Adrenal gland (tissue), 5 donors: ENCODE measurements around the gene GYPC.

Experiments used
- POLR2A ChIP-seq, 2 donors: fragments of 450-650 bp; IDR thresholded peaks; one replicate each; pipeline ENCODE4 v1.6.1; 2017; ENCODE audit warnings: antibody characterized with exemption in 2 of 2, mild to moderate bottlenecking in 2 of 2, moderate library complexity in 1 of 2
- TF ChIP-seq, protein P1 (sequence below), 6 experiments: fragments of 450-650 bp in 4 of 6; fragments of 200-600 bp in 2 of 6; sonication (generic) in 1 of 6; IDR thresholded peaks; 1 replicate in 5 of 6; 2 replicates in 1 of 6; pipeline versions ENCODE4 v1.5.1 to v1.8.0; 2016 to 2021; ENCODE audit warnings: antibody characterized with exemption in 6 of 6, mild to moderate bottlenecking in 2 of 6, moderate library complexity in 1 of 6
- donor health status: DM: no; HTN: no; CAD: no.

DNA sequence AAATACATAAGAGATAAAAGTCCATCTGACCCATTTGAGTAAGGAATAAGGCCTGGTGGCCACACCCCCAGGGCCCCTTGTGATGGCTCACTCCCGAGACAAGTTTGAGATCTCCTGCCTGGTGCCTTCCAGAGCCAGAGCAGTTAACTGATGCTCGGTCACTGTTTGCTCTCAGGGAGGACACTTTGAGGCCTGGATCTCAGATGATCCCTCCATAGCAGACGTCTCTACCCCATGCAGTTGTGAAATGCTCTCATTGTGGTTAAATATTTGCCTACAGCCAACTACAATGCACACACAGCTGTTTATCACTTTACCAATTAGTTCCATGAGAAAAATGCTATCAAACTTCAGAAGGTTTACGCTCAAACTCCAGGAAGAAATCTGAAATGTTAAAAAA, 12.3 kb downstream of the GYPC start:
- TF ChIP-seq, protein P1, sequence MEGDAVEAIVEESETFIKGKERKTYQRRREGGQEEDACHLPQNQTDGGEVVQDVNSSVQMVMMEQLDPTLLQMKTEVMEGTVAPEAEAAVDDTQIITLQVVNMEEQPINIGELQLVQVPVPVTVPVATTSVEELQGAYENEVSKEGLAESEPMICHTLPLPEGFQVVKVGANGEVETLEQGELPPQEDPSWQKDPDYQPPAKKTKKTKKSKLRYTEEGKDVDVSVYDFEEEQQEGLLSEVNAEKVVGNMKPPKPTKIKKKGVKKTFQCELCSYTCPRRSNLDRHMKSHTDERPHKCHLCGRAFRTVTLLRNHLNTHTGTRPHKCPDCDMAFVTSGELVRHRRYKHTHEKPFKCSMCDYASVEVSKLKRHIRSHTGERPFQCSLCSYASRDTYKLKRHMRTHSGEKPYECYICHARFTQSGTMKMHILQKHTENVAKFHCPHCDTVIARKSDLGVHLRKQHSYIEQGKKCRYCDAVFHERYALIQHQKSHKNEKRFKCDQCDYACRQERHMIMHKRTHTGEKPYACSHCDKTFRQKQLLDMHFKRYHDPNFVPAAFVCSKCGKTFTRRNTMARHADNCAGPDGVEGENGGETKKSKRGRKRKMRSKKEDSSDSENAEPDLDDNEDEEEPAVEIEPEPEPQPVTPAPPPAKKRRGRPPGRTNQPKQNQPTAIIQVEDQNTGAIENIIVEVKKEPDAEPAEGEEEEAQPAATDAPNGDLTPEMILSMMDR (IDR thresholded peaks at IDR 0.05), result no peak
- no peak for TF ChIP-seq POLR2A (IDR thresholded peaks at IDR 0.05)
